HEK293T (cell line): ENCODE results near the gene PRG2.

Experiments used
- ELF4 ChIP-seq: fragments of 450-650 bp; IDR thresholded peaks from 2 replicates; pipeline ENCODE4 v1.6.1; 2017; ENCODE audit warnings: antibody characterized with exemption
- LEF1 ChIP-seq: fragments of 450-650 bp; IDR thresholded peaks from 2 replicates; pipeline ENCODE4 v1.6.1; 2017; ENCODE audit warnings: mild to moderate bottlenecking, borderline replicate concordance

GRCh38 chr11:57426439-57426928 lies 36.0 kb upstream of the PRG2 start:
- TF ChIP-seq ELF4 (no peak), LEF1 (no peak)
